ENCODE measurements around the gene SEC61A2.

DNA sequence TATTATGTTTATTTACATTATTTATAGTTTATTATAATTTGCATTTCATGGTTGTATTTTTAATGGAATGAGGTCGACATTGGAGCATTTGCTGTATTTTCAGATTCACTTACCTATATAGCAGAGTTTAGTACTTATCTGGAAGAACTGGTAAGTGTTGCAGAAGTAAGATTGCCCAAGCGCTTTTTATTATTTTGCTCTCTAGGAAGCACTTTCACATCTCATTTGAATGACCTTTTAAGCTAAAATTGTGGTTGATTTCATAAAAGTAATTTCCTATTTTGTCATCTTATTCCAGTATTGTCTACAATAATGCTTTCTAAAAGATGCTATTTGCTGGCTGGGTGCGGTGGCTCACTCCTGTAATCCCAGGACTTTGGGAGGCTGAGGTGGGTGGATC, 28.6 kb downstream of the SEC61A2 start:
- TF ChIP-seq CTCF (IDR thresholded peaks at IDR 0.05) (no peak), EP300 (IDR thresholded peaks at IDR 0.05) (no peak), CEBPB (IDR thresholded peaks at IDR 0.05) (no peak), POLR2A (IDR thresholded peaks at IDR 0.05; ENCODE audit: low read length) (no peak), NFE2L2 (conservative IDR thresholded peaks at IDR 0.05; ENCODE audit: low read length) (no peak), SREBF2 (IDR thresholded peaks at IDR 0.05) (no peak), RCOR1 (IDR thresholded peaks at IDR 0.05; ENCODE audit: low read depth, low read length) (no peak), JUN (IDR thresholded peaks at IDR 0.05) (no peak)
- TF ChIP-seq, protein P1, sequence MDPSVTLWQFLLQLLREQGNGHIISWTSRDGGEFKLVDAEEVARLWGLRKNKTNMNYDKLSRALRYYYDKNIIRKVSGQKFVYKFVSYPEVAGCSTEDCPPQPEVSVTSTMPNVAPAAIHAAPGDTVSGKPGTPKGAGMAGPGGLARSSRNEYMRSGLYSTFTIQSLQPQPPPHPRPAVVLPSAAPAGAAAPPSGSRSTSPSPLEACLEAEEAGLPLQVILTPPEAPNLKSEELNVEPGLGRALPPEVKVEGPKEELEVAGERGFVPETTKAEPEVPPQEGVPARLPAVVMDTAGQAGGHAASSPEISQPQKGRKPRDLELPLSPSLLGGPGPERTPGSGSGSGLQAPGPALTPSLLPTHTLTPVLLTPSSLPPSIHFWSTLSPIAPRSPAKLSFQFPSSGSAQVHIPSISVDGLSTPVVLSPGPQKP (IDR thresholded peaks at IDR 0.05; ENCODE audit: low read depth, low read length), result no peak
